Mammary epithelial cell (primary cell): ENCODE data around the gene GLT6D1.

Experiments
- CTCF ChIP-seq, 2 donors: IDR thresholded peaks in 1 of 2; conservative IDR thresholded peaks in 1 of 2; 2 replicates each; pipeline ENCODE4 v1.5.1; 2011 to 2012; ENCODE audit warnings: inconsistent platforms in 2 of 2, low read length in 2 of 2, mild to moderate bottlenecking in 2 of 2, control low read depth in 1 of 2, low read depth in 1 of 2; ENCODE audit not compliant: insufficient read depth in 1 of 2; ENCODE audit errors: extremely low read depth in 1 of 2
- EZH2 ChIP-seq: IDR thresholded peaks from 2 replicates; pipeline ENCODE4 v1.6.1; 2012; ENCODE audit warnings: low read length, inconsistent platforms, borderline replicate concordance

GRCh38 chr9:135615666-135616618 is 23.4 kb downstream of the GLT6D1 start:
- TF ChIP-seq EZH2, result no peak
- TF ChIP-seq CTCF (conservative IDR thresholded peaks at IDR 0.05 in 1 of 2, IDR thresholded peaks at IDR 0.05 in 1 of 2; ENCODE audit: extremely low read depth in 1 of 2, insufficient read depth in 1 of 2, low read depth in 1 of 2, low read length in 2 of 2), result no peak
